Activated B cell treated with CpG ODN at 0.5 μM for 24 hours (primary cell): Measurements from ENCODE around the gene ADCK2. TPM values are rescaled to one million over a fixed set of nuclear protein-coding genes. Genes with fewer than 3 reads are reported as not detected.

ENCODE experiments used
- ATAC-seq: fragments of 200-7000 bp; cut with Tn5 transposase; one replicate; pipeline ENCODE4 v1.10.0; 2021; ENCODE audit warnings: low read depth, mild to moderate bottlenecking, moderate library complexity
- CTCF ChIA-PET: fragments of 350-600 bp; sonication (Branson Sonifier 250); formaldehyde crosslinking; loops from one replicate; lab custom pipeline; 2021; ENCODE audit warnings: antibody characterized with exemption; lab: Charles Lee
- POLR2A ChIA-PET: fragments of 350-600 bp; sonication (Branson Sonifier 250); formaldehyde crosslinking; loops from one replicate; lab custom pipeline; 2021; ENCODE audit warnings: antibody characterized with exemption; lab: Charles Lee
- DNase-seq: peaks from one replicate; pipeline ENCODE4 v3.0.0; 2022
- H3K27ac Mint-ChIP-seq: one replicate; pipeline ENCODE4 v1.8.0; 2020; ENCODE audit warnings: mixed read lengths
- H3K27me3 Mint-ChIP-seq: one replicate; pipeline ENCODE4 v1.8.0; 2021; ENCODE audit warnings: mixed read lengths
- H3K36me3 Mint-ChIP-seq: one replicate; pipeline ENCODE4 v1.8.0; 2021; ENCODE audit warnings: low read depth, mixed read lengths
- H3K4me1 Mint-ChIP-seq: one replicate; pipeline ENCODE4 v1.8.0; 2021; ENCODE audit warnings: mixed read lengths
- H3K4me3 Mint-ChIP-seq: one replicate; pipeline ENCODE4 v1.8.0; 2020; ENCODE audit warnings: mild to moderate bottlenecking, mixed read lengths
- H3K9me3 Mint-ChIP-seq: one replicate; pipeline ENCODE4 v1.8.0; 2020; ENCODE audit warnings: mixed read lengths
- CTCF ChIP-seq: fragments of 200-600 bp; IDR thresholded peaks from one replicate; pipeline ENCODE4 v1.8.0; 2022; ENCODE audit warnings: antibody characterized with exemption, mild to moderate bottlenecking
- intact Hi-C: fragments of 100-400 bp; cut with micrococcal nuclease; formaldehyde crosslinking; loops from one replicate; pipeline ENCODE4 v1.15.1; 2024
- total RNA-seq: library from RNA; stranded (reverse); gene quantifications from 2 replicates; pipeline ENCODE4 v1.2.3, GENCODE V29; 2022

The ADCK2 gene
- total RNA-seq, 1 donor from 2014 or later = 19.1 TPM

DNA sequence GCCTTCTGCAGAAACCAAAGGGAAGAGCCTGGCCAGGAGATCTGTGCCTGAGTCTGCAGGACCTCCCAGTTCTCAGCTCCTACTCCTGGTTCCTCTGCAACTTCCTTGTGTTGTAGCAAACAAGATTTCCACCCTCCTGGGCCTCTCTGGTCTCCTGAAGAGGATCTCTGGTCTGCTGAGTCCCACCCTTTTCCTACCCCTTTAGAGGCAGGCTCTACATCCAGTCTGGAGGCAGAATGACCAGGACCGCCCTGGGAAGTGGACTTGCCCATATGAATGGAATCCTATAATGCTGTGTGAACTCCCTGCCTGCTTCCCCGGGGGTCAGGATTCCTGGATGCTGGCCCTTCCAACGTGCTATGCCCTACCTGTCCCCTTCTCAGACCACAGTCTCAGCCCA, 35.3 kb upstream of the ADCK2 start:
- no peak for ATAC-seq
- Mint-ChIP-seq H3K4me3 (no peak overlapping the region), H3K36me3 (no peaks in the 10 kb centered on the region), H3K27me3 (peaks cover 38% of the 10 kb centered on the region), H3K9me3 (no peaks in the 10 kb centered on the region), H3K4me1 (peaks cover 23% of the 10 kb centered on the region), H3K27ac (no peak overlapping the region)
- no peak for TF ChIP-seq CTCF
- ChIA-PET POLR2A (no interaction called here), CTCF (no interaction called here)
- no peak for DNase-seq
- intact Hi-C loops = no loop called here

DNA sequence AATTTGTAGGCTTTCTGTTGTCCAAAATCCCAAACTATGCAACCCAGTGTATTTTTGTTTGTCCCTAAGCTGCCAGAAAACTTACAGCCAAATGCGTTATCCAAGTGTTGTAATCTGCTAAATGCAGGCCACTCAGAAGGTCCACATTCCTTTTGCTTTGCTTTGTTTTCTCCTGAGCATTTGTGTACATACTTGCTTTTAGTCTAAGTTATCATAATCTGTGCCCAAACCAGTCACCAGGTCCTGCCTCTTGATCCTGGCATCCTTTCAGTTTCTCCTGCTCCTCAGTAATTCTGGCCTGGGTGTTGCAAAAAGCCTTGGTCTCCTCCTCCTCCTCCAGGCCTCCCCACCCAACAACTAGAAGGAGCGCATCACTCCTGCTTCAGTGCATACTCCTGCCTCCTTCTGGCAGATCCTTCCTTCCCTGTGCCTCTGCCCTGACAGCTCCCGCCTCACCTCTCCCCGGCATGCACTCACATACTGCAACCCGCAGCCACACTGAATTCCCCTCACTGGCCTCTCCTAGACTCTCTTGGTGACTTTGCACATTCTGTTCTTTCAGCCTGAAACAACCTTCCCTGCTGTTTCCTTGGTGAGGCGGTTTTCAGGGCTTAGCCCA, 34.5 kb upstream of the ADCK2 start:
- Mint-ChIP-seq H3K27ac (no peak overlapping the region), H3K9me3 (no peaks in the 10 kb centered on the region), H3K27me3 (peaks cover 39% of the 10 kb centered on the region), H3K4me1 (peaks cover 24% of the 10 kb centered on the region), H3K36me3 (no peaks in the 10 kb centered on the region), H3K4me3 (no peak overlapping the region)
- no peak for TF ChIP-seq CTCF
- no peak for ATAC-seq
- DNase-seq = no peak
- ChIA-PET CTCF (no interaction called here), POLR2A (no interaction called here)
- intact Hi-C loops = no loop called here

DNA sequence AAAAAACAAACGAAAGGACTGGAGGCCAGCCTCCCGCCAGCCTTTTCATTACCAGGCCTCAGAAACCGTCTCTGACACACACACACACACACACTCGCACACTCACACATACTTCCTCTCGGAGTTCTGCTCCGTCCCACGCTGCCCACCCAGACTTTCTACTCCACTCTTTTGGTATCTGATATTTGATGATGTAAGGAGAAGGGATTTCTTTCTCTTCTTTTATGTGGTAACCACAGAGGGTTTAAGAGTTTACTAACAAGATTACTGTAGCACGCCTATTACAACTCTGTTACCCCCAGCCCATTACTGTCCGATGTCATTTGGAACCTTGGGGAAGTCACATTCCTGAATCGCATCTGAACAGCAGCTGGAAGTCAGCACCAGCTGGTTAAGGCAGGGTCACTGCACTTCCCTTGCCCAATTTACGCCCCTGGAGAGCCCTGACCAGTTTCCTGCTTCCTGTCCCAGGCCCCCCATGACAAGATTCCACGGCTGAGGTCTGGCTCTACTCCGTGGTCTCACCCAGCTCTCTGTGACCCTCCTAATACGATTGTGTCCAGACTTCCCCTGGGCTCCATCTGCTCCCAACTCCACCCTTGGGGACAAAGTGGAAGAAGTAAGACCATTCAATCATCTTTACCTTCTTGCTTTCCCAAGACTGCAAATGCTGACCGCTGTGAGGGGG, 33.2 kb upstream of the ADCK2 start:
- Mint-ChIP-seq H3K9me3 (no peaks in the 10 kb centered on the region), H3K4me1 (peaks cover 24% of the 10 kb centered on the region), H3K27ac (no peak overlapping the region), H3K4me3 (peak overlapping the region; percentile 86), H3K36me3 (no peaks in the 10 kb centered on the region), H3K27me3 (peaks cover 46% of the 10 kb centered on the region)
- ChIA-PET POLR2A (no interaction called here), CTCF (no interaction called here)
- intact Hi-C loops = no loop called here
- DNase-seq = no peak
- no peak for TF ChIP-seq CTCF
- ATAC-seq = no peak

GRCh38 chr7:140640060-140640637, 32.6 kb upstream of the ADCK2 start:
- POLR2A ChIA-PET = no interaction called here
- peaks cover 47% of the 10 kb centered on the region for H3K27me3 Mint-ChIP-seq
- peak overlapping the region; percentile 86 for H3K4me3 Mint-ChIP-seq
- intact Hi-C loops = no loop called here
- DNase-seq (peak; percentile 30), ATAC-seq (peak; percentile 29)
- CTCF ChIA-PET = no interaction called here
- H3K9me3 Mint-ChIP-seq = no peaks in the 10 kb centered on the region
- no peak overlapping the region for H3K27ac Mint-ChIP-seq
- H3K4me1 Mint-ChIP-seq = peaks cover 24% of the 10 kb centered on the region
- no peaks in the 10 kb centered on the region for H3K36me3 Mint-ChIP-seq
- TF ChIP-seq CTCF = no peak
